Neural progenitor cell (in vitro differentiated cells): ENCODE results near the gene CTIF.

Source experiments
- CTCF ChIP-seq: fragments of 200-600 bp; sonication (generic); IDR thresholded peaks from 2 replicates; pipeline ENCODE4 v1.5.1; 2017; ENCODE audit warnings: antibody characterized with exemption, mild to moderate bottlenecking
- EZH2 ChIP-seq: fragments of 200-600 bp; sonication (generic); IDR thresholded peaks from 2 replicates; pipeline ENCODE4 v1.6.1; 2017; ENCODE audit warnings: antibody characterized with exemption, mild to moderate bottlenecking, moderate library complexity

- TF ChIP-seq CTCF (no peak), EZH2 (no peak)
Measured at GRCh38 chr18:48783616-48784520, 245.0 kb downstream of the CTIF start.
